ENCODE measurements around the gene TRUB1.

DNA sequence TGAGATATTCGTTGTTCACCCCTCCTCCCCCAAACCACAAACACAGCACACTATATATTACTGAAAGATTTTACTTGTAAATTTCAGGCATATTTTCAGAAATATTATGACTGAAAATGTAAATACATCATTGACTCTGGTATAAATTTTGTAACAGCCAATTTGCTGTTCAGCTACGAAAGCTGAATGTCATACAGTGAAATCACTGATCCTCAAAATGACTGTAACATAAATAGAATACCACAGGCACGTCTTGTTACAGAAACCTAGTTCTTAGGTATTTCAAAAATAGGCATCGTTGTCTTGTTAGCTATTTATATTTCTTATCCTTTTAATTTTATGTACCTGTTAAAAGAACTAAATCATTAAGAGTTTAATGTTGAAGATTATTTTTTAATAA is 15.1 kb downstream of the TRUB1 start:
- TF ChIP-seq, protein P1, sequence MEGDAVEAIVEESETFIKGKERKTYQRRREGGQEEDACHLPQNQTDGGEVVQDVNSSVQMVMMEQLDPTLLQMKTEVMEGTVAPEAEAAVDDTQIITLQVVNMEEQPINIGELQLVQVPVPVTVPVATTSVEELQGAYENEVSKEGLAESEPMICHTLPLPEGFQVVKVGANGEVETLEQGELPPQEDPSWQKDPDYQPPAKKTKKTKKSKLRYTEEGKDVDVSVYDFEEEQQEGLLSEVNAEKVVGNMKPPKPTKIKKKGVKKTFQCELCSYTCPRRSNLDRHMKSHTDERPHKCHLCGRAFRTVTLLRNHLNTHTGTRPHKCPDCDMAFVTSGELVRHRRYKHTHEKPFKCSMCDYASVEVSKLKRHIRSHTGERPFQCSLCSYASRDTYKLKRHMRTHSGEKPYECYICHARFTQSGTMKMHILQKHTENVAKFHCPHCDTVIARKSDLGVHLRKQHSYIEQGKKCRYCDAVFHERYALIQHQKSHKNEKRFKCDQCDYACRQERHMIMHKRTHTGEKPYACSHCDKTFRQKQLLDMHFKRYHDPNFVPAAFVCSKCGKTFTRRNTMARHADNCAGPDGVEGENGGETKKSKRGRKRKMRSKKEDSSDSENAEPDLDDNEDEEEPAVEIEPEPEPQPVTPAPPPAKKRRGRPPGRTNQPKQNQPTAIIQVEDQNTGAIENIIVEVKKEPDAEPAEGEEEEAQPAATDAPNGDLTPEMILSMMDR (IDR thresholded peaks at IDR 0.05; ENCODE audit: low read depth, low read length, poor library complexity, severe bottlenecking) = no peak
- no peak for TF ChIP-seq EZH2phosphoT487 (IDR thresholded peaks at IDR 0.05; ENCODE audit: borderline replicate concordance, low read length)
